Measurements from ENCODE around the gene PDE1C.

The PDE1C gene

GRCh38 chr7:31767686-31768358, 302.4 kb downstream of the PDE1C start:
- DNase-seq (ENCODE audit: extremely low read depth, low read depth) = no peak
- H3K4me3 ChIP-seq (replicated peaks; ENCODE audit: low read depth, low read length) = no peak overlapping the region
- TF ChIP-seq CTCF (IDR thresholded peaks at IDR 0.05; ENCODE audit: low read depth, low read length, missing control alignments) = no peak

- H3K4me3 ChIP-seq (replicated peaks; ENCODE audit: low read depth, low read length) = no peak overlapping the region
- no peak for DNase-seq (ENCODE audit: extremely low read depth, low read depth)
- no peak for TF ChIP-seq CTCF (IDR thresholded peaks at IDR 0.05; ENCODE audit: low read depth, low read length, missing control alignments)
Measured at GRCh38 chr7:31764462-31764861, 305.7 kb downstream of the PDE1C start.

- no peak overlapping the region for H3K4me3 ChIP-seq (replicated peaks; ENCODE audit: low read depth, low read length)
- DNase-seq (ENCODE audit: extremely low read depth, low read depth) = no peak
- peak; percentile 37 for TF ChIP-seq CTCF (IDR thresholded peaks at IDR 0.05; ENCODE audit: low read depth, low read length, missing control alignments)
Measured at GRCh38 chr7:31763548-31763947, 306.7 kb downstream of the PDE1C start.

GRCh38 chr7:31761646-31762045, 308.6 kb downstream of the PDE1C start:
- DNase-seq (ENCODE audit: extremely low read depth, low read depth) = no peak
- TF ChIP-seq CTCF (IDR thresholded peaks at IDR 0.05; ENCODE audit: low read depth, low read length, missing control alignments) = no peak
- H3K4me3 ChIP-seq (replicated peaks; ENCODE audit: low read depth, low read length) = no peak overlapping the region

GRCh38 chr7:31758755-31759154, 311.5 kb downstream of the PDE1C start:
- no peak for DNase-seq (ENCODE audit: extremely low read depth, low read depth)
- H3K4me3 ChIP-seq (replicated peaks; ENCODE audit: low read depth, low read length) = no peak overlapping the region
- TF ChIP-seq CTCF (IDR thresholded peaks at IDR 0.05; ENCODE audit: low read depth, low read length, missing control alignments) = no peak

GRCh38 chr7:31751726-31752125, 318.5 kb downstream of the PDE1C start:
- DNase-seq (ENCODE audit: extremely low read depth, low read depth) = no peak
- no peak overlapping the region for H3K4me3 ChIP-seq (replicated peaks; ENCODE audit: low read depth, low read length)
- no peak for TF ChIP-seq CTCF (IDR thresholded peaks at IDR 0.05; ENCODE audit: low read depth, low read length, missing control alignments)

- TF ChIP-seq CTCF (IDR thresholded peaks at IDR 0.05; ENCODE audit: low read depth, low read length, missing control alignments) = no peak
- DNase-seq (ENCODE audit: extremely low read depth, low read depth) = no peak
- H3K4me3 ChIP-seq (replicated peaks; ENCODE audit: low read depth, low read length) = no peak overlapping the region
Measured at GRCh38 chr7:31748084-31748483, 322.1 kb downstream of the PDE1C start.
